IMR-90 (cell line): ENCODE data around the gene ATP2C2. TPM values are rescaled to one million over a fixed set of nuclear protein-coding genes. Genes with fewer than 3 reads are reported as not detected.
"Not testable (repeated sequence)": the region's sequence is repeated elsewhere in the genome, so short reads cannot be mapped to it uniquely, and the experiment has no call there.

Experiments used
- ATAC-seq: fragments of 200-7000 bp; cut with Tn5 transposase; 2 replicates; pipeline ENCODE4 v1.9.1; 2020; ENCODE audit warnings: low read depth, mild to moderate bottlenecking, moderate library complexity
- BruUV-seq: library from RNA; stranded (reverse); fragments of 400-500 nt; replicated peaks from 2 replicates; lab custom pipeline; 2021; lab: Mats Ljungman, UMichigan
- CTCF ChIA-PET: fragments of 300-600 bp; formaldehyde crosslinking; extraction: SDS; loops from one replicate; lab custom pipeline; 2021; ENCODE audit warnings: antibody characterized with exemption; lab: Yijun Ruan, JAX
- POLR2A ChIA-PET: fragments of 300-600 bp; sonication (Branson Sonifier 250); formaldehyde crosslinking; loops from one replicate; lab custom pipeline; 2022; ENCODE audit warnings: antibody characterized with exemption; ENCODE audit not compliant: unreplicated experiment; lab: Charles Lee
- DNase-seq: peaks from one replicate; pipeline ENCODE4 v3.0.0; 2013
- H2AFZ ChIP-seq: replicated peaks from 2 replicates; pipeline ENCODE3; 2013; ENCODE audit warnings: low read length, mild to moderate bottlenecking; ENCODE audit not compliant: poor library complexity
- H2AK5ac ChIP-seq: 2 replicates; pipeline ENCODE4 v1.6.1; 2013; ENCODE audit warnings: low read depth, low read length, inconsistent platforms
- H2AK9ac ChIP-seq: replicated peaks from 2 replicates; pipeline ENCODE3; 2013; ENCODE audit warnings: mild to moderate bottlenecking, low read depth, low read length, moderate library complexity; ENCODE audit not compliant: poor library complexity
- H2BK120ac ChIP-seq: 2 replicates; pipeline ENCODE4 v1.6.1; 2013; ENCODE audit warnings: low read depth, low read length, inconsistent platforms
- H2BK15ac ChIP-seq: 3 replicates; pipeline ENCODE4 v1.6.1; 2013; ENCODE audit warnings: low read depth, low read length, inconsistent platforms
- H2BK20ac ChIP-seq: 2 replicates; pipeline ENCODE4 v1.6.1; 2013; ENCODE audit warnings: low read depth, mild to moderate bottlenecking, inconsistent platforms, low read length, moderate library complexity
- H2BK5ac ChIP-seq: 2 replicates; pipeline ENCODE4 v1.6.1; 2013; ENCODE audit warnings: mild to moderate bottlenecking, low read depth, low read length, inconsistent platforms; ENCODE audit not compliant: poor library complexity, severe bottlenecking
- H3K14ac ChIP-seq: replicated peaks from 2 replicates; pipeline ENCODE4 v1.6.1; 2013; ENCODE audit warnings: low read depth, low read length, inconsistent platforms
- H3K18ac ChIP-seq: 2 replicates; pipeline ENCODE4 v1.6.1; 2013; ENCODE audit warnings: low read depth, low read length, control low read depth
- H3K23ac ChIP-seq: 2 replicates; pipeline ENCODE4 v1.6.1; 2013; ENCODE audit warnings: low read depth, low read length, inconsistent platforms
- H3K27ac ChIP-seq: 2 replicates; pipeline ENCODE4 v1.5.1; 2013; ENCODE audit warnings: mild to moderate bottlenecking, control low read depth, low read length; ENCODE audit not compliant: insufficient read depth
- H3K27me3 ChIP-seq: 2 replicates; pipeline ENCODE4 v1.6.1; 2013; ENCODE audit warnings: low read length; ENCODE audit not compliant: control insufficient read depth, insufficient read depth
- H3K36me3 ChIP-seq: 2 replicates; pipeline ENCODE4 v1.6.1; 2013; ENCODE audit warnings: low read length, mixed read lengths; ENCODE audit not compliant: control insufficient read depth, insufficient read depth
- H3K4ac ChIP-seq: 2 replicates; pipeline ENCODE4 v1.6.1; 2013; ENCODE audit warnings: low read depth, low read length, inconsistent platforms
- H3K4me1 ChIP-seq: 2 replicates; pipeline ENCODE4 v1.6.1; 2013; ENCODE audit warnings: low read length, mixed read lengths; ENCODE audit not compliant: control insufficient read depth, insufficient read depth
- H3K4me2 ChIP-seq: 2 replicates; pipeline ENCODE4 v1.6.1; 2013; ENCODE audit warnings: low read depth, mild to moderate bottlenecking, control low read depth, low read length, moderate library complexity
- H3K4me3 ChIP-seq: 2 replicates; pipeline ENCODE4 v1.5.1; 2013; ENCODE audit warnings: low read depth, mild to moderate bottlenecking, control low read depth, low read length, moderate library complexity; ENCODE audit not compliant: insufficient read depth
- H3K56ac ChIP-seq: 2 replicates; pipeline ENCODE4 v1.6.1; 2013; ENCODE audit warnings: low read length, inconsistent platforms; ENCODE audit not compliant: insufficient read depth; ENCODE audit errors: extremely low read depth
- H3K79me1 ChIP-seq, 2 experiments: 2 replicates each; pipeline ENCODE4 v1.6.1; 2013; ENCODE audit warnings: low read length in 2 of 2, inconsistent platforms in 1 of 2, low read depth in 1 of 2
- H3K9ac ChIP-seq: 2 replicates; pipeline ENCODE4 v1.6.1; 2013; ENCODE audit warnings: low read depth, low read length, control low read depth
- H3K9me1 ChIP-seq: 2 replicates; pipeline ENCODE4 v1.6.1; 2013; ENCODE audit warnings: low read length, inconsistent platforms; ENCODE audit not compliant: insufficient read depth
- H3K9me3 ChIP-seq: 2 replicates; pipeline ENCODE4 v1.6.1; 2013; ENCODE audit warnings: low read length; ENCODE audit not compliant: control insufficient read depth, insufficient read depth
- H4K20me1 ChIP-seq: 2 replicates; pipeline ENCODE4 v1.6.1; 2013; ENCODE audit warnings: low read length, inconsistent platforms; ENCODE audit not compliant: insufficient read depth
- H4K5ac ChIP-seq: 2 replicates; pipeline ENCODE4 v1.6.1; 2013; ENCODE audit warnings: mild to moderate bottlenecking, low read depth, low read length, control low read depth
- H4K8ac ChIP-seq, 2 experiments: 2 replicates each; pipeline ENCODE4 v1.6.1; 2013; ENCODE audit warnings: low read depth in 2 of 2, low read length in 2 of 2, control low read depth in 1 of 2, inconsistent platforms in 1 of 2
- H4K91ac ChIP-seq: 2 replicates; pipeline ENCODE4 v1.6.1; 2013; ENCODE audit warnings: low read depth, low read length, inconsistent platforms; ENCODE audit not compliant: insufficient read depth
- WGBS, 2 experiments: methylation state at CpG; one replicate each; pipeline versions ENCODE4 v1.1.5 to v1.1.7; 2013; ENCODE audit warnings: missing lambda C conversion rate in 2 of 2; ENCODE audit not compliant: insufficient read length in 1 of 2; ENCODE audit errors: extremely low coverage in 2 of 2; 5-methylcytosine and 5-hydroxymethylcytosine counted together
- dilution Hi-C: fragments of 300-500 bp; cut with HindIII; formaldehyde crosslinking; loops from one replicate; pipeline ENCODE4 v1.14.3; 2018; ENCODE audit warnings: low sequenced_read_pairs; ENCODE audit not compliant: unreplicated experiment
- in situ Hi-C: fragments of 300-500 bp; cut with MboI; formaldehyde crosslinking; loops from 3 replicates; pipeline ENCODE4 v1.14.3; 2019; ENCODE audit warnings: low sequenced_read_pairs, inconsistent platforms, mixed read lengths
- intact Hi-C: fragments of 100-400 bp; cut with micrococcal nuclease; formaldehyde crosslinking; loops from 2 replicates; pipeline ENCODE4 v1.10.0; 2022
- polyA plus RNA-seq, 3 experiments: library from polyadenylated mRNA; depleted of rRNA; stranded (reverse); fragments of >200 nt; gene quantifications; 2 replicates each; pipeline ENCODE4 v1.2.3, GENCODE V29; 2012; ENCODE audit warnings: low replicate concordance in 1 of 3
- total RNA-seq: library from RNA; depleted of rRNA; stranded (reverse); fragments of >200 nt; gene quantifications from 2 replicates; pipeline ENCODE4 v1.2.3, GENCODE V29; 2012

Gene ATP2C2
- total and polyA plus RNA-seq, 2 of the 4 experiments (the other 2 are of a cell fraction): not detected

GRCh38 chr16:84420556-84420955 is 52.2 kb downstream of the ATP2C2 start:
- H4K91ac ChIP-seq, in situ Hi-C loops, ATAC-seq, H2BK120ac ChIP-seq, H3K27ac ChIP-seq, H2AFZ ChIP-seq, CTCF ChIA-PET, H2AK9ac ChIP-seq, H3K4me1 ChIP-seq, H3K18ac ChIP-seq, intact Hi-C loops, H4K8ac ChIP-seq, DNase-seq, H3K9me1 ChIP-seq, H3K36me3 ChIP-seq, H3K56ac ChIP-seq, H2AK5ac ChIP-seq, H4K20me1 ChIP-seq, POLR2A ChIA-PET, dilution Hi-C loops, H3K79me1 ChIP-seq, BruUV-seq, H2BK15ac ChIP-seq, H4K5ac ChIP-seq, H3K4me2 ChIP-seq, H2BK5ac ChIP-seq, H3K14ac ChIP-seq, H3K4ac ChIP-seq, H2BK20ac ChIP-seq, H3K9me3 ChIP-seq, H3K4me3 ChIP-seq, H3K23ac ChIP-seq, H3K9ac ChIP-seq: not testable (repeated sequence)
- no CpG with 5 or more reads among the region's 6 CpGs for WGBS, 2 experiments
- H3K27me3 ChIP-seq: peaks cover 36% of the 10 kb centered on the region
